ENCODE data around the gene NFAM1. TPM values are rescaled to one million over a fixed set of nuclear protein-coding genes. Genes with fewer than 3 reads are reported as not detected.
A peak's percentile ranks its signal among the peaks of the same experiment; 100 is the strongest.

NFAM1 gene
- total and polyA plus RNA-seq, 8 donors, result 0.20 to 4.4 (median 0.53) TPM

DNA sequence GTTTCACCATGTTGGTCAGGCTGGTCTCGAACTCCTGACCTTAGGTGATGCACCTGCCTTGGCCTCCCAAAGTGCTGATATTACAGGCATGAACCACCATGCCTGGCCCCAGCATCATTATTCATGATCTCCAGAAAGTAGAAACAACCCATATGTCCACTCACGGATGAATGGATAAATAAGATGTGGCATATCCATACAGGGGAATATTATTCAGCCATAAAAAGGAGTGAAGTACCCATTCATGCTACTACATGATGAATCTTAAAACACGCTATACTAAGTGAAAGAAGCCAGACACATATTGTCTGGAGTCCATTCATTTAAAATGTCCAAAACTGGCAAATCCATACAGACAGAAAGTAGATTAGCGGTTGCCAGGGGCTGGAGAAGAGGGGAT, 81.8 kb downstream of the NFAM1 start:
- no peak for ATAC-seq
- TF ChIP-seq, protein P1, sequence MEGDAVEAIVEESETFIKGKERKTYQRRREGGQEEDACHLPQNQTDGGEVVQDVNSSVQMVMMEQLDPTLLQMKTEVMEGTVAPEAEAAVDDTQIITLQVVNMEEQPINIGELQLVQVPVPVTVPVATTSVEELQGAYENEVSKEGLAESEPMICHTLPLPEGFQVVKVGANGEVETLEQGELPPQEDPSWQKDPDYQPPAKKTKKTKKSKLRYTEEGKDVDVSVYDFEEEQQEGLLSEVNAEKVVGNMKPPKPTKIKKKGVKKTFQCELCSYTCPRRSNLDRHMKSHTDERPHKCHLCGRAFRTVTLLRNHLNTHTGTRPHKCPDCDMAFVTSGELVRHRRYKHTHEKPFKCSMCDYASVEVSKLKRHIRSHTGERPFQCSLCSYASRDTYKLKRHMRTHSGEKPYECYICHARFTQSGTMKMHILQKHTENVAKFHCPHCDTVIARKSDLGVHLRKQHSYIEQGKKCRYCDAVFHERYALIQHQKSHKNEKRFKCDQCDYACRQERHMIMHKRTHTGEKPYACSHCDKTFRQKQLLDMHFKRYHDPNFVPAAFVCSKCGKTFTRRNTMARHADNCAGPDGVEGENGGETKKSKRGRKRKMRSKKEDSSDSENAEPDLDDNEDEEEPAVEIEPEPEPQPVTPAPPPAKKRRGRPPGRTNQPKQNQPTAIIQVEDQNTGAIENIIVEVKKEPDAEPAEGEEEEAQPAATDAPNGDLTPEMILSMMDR (IDR thresholded peaks at IDR 0.05), result no peak
- intact Hi-C loops (cut with DNase I), result no loop called here
- Histone ChIP-seq H3K36me3 (no peaks in the 10 kb centered on the region), H3K27ac (no peak overlapping the region), H3K9me3 (no peaks in the 10 kb centered on the region), H3K27me3 (no peaks in the 10 kb centered on the region), H3K4me1 (no peaks in the 10 kb centered on the region), H3K4me3 (no peak overlapping the region)
- DNase-seq, result no peak
- 96 to 97% methylated on average over 4 of the region's 4 CpGs for WGBS, 2 donors
- FAIRE-seq, result no peak

DNA sequence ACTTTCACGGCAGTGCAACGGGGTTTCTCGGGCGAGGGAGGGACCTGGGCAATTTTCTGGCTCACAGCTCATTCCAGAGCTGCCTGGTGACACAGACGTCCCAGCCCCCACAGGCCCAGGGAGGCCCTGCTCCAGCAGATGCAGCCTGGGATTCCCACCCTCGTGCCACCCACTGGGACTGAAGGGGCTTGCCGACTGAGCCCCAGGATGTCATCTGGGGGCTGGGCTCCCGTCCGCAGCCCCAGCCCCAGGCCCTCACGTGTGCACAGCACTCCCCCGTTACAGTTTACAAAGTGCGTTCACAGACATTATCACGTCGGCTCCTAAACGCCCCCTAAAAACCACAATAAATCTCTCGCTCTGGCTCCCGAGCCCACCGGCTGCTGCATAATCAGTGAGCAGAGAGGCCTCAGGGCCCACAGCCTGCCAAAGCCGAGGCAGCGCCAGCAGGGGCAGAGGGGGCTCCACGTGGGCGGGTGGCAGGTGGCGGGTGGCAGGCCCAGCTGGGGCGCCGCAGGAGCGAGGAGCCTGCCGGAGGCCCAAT, 84.8 kb downstream of the NFAM1 start:
- Histone ChIP-seq H3K27ac (no peak overlapping the region), H3K4me3 (no peak overlapping the region), H3K9me3 (no peaks in the 10 kb centered on the region), H3K4me1 (no peaks in the 10 kb centered on the region), H3K36me3 (no peaks in the 10 kb centered on the region), H3K27me3 (no peaks in the 10 kb centered on the region)
- no peak for ATAC-seq
- 76 to 81% methylated on average over 26 to 27 of the region's 27 CpGs for WGBS, 2 donors
- intact Hi-C loops (cut with DNase I), result no loop called here
- no peak for FAIRE-seq
- no peak for DNase-seq
- TF ChIP-seq, protein P1 (IDR thresholded peaks at IDR 0.05), result no peak

DNA sequence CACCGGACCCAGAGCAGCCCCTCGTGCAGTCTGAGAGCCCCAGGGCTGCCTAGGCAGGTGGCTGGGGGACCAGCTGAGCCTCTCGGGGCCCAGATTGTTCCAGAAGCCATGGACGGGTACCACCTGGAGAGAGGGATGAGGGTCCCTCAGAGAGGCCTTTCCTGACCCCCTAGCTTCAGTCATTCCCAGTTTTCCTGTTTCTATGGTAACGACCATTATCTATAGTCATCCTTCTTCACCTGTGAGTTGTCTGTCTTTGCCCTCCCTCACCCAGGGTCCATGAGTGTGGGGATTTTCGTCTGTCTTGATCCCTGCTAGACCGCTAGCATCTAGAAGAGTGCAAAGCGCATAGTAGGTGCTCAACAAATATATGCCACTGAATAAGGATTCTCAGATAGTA, 85.5 kb downstream of the NFAM1 start:
- H3K36me3 ChIP-seq, result no peaks in the 10 kb centered on the region
- FAIRE-seq (no peak), ATAC-seq (no peak), DNase-seq (no peak)
- H3K27me3 ChIP-seq, result no peaks in the 10 kb centered on the region
- no peak overlapping the region for H3K27ac ChIP-seq
- H3K4me3 ChIP-seq, result no peak overlapping the region
- TF ChIP-seq, protein P1 (IDR thresholded peaks at IDR 0.05), result no peak
- no peaks in the 10 kb centered on the region for H3K4me1 ChIP-seq
- WGBS, 2 donors, result 80 to 86% methylated on average over 8 of the region's 8 CpGs
- H3K9me3 ChIP-seq, result no peaks in the 10 kb centered on the region
- intact Hi-C loops (cut with DNase I), result no loop called here

DNA sequence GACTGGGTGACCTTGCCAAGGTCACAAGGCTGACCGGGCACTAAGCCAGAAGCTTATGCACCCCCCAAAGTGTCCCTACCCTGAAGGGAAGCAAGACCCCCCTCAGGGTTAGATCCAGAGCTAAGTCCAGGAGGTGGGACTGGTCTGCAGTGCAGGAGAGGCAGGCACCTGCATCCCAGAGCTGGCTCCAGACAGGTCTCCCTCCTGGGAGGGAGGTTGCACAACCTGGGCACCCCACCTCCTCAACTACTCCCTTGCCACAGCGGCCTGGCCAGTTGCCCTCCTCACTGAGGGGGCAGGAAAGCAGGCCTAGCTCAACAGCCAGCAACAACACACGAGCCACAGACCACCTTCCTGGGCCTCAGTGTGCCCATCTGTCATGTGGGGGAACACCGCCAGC, 86.7 kb downstream of the NFAM1 start:
- 78 to 81% methylated on average over 4 of the region's 4 CpGs for WGBS, 2 donors
- ATAC-seq, result no peak
- no peak overlapping the region for H3K4me3 ChIP-seq
- H3K27me3 ChIP-seq, result no peaks in the 10 kb centered on the region
- intact Hi-C loops (cut with DNase I), result no loop called here
- no peaks in the 10 kb centered on the region for H3K4me1 ChIP-seq
- H3K36me3 ChIP-seq, result no peaks in the 10 kb centered on the region
- TF ChIP-seq, protein P1 (IDR thresholded peaks at IDR 0.05), result no peak
- no peak for FAIRE-seq
- H3K9me3 ChIP-seq, result no peaks in the 10 kb centered on the region
- DNase-seq, result no peak
- H3K27ac ChIP-seq, result no peak overlapping the region

DNA sequence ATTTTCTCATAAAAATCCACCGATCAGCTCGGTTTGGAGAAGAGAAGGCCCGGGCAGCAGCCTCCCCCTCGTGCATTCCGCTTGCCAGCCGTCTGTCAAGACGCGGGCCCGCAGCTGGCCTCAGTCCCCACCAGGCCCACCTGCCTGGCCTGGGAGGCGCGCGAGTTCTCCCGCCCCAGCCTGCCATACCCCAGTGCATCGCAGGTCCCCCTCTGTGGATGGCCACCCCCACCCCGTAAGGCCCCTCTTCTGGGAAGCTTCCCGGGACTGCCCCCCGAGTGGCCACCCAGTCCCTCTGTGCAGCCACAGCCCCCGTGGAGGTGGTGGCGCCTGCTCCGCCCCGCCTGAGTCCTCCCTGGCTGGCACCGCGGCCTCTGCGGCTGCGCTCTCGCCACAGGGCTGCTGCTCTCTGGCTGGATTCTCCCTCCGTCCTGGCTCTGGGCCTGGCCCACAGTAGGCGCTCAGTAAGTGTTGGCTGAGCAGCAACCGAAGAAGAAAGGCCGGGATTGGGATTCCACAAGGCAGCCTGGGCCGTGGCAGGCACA, 87.8 kb downstream of the NFAM1 start:
- H3K4me3 ChIP-seq, result peak overlapping the region in 1 of 4 donors; percentile 39
- peak in 2 of 4 donors; percentile 36 to 38 for ATAC-seq
- H3K27me3 ChIP-seq, result no peaks in the 10 kb centered on the region
- no peak for FAIRE-seq
- intact Hi-C loops (cut with DNase I), result no loop called here
- TF ChIP-seq, protein P1 (IDR thresholded peaks at IDR 0.05), result no peak
- no peak for DNase-seq
- no peaks in the 10 kb centered on the region for H3K4me1 ChIP-seq
- H3K9me3 ChIP-seq, result no peaks in the 10 kb centered on the region
- 74 to 80% methylated on average over 30 to 31 of the region's 31 CpGs for WGBS, 2 donors
- no peaks in the 10 kb centered on the region for H3K36me3 ChIP-seq
- H3K27ac ChIP-seq, result no peak overlapping the region
